ENCODE measurements around the gene MRPL46.

MRPL46 gene

DNA sequence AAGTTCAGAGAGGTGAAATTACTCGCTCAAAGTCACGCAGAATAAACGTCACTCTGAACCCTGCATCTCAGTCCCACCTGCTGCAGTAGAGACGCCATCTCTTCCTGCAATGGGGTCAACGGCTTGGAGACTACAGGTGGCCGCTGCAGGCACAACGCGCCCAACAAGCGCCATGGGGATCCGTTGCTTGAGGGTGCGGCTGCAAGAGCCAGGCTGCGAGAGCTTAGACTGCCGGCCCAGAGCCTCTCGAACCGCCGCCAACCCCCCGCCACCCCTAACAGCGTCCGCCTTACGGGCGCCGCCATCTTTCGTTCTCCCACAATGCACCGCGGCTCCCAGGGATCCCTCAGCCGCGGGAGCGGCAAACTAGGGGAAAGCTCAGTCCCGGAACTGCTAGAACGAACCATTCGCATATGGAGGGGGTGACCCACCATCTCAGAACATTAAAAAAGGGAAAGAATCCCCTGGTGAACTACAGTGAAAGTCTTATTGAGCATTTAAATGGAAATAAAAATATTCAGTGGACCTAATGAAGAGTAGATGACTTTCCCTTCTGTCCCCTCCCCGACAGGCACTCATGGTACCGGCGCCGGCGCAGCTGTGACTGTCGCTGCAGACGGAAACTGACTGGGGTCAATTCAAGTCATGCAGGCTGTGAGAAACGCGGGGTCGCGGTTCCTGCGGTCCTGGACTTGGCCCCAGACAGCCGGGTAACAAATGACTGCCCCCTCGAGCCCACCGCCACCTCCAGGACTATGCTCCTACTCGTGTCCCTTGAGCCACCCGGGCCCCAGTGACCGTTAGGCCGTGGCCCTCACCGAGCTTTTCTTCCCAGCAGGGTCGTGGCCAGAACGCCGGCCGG lies at the start of gene MRPL46, which contains the start of gene MRPS11:
Gene MRPL46, minus strand, starts transcription at position 316 of the 862 bp plus-strand sequence. Its CDS starts 11 bp downstream, at position 305.
Gene MRPS11, plus strand, starts transcription at position 636 of the 862 bp plus-strand sequence. Its CDS starts 10 bp downstream, at position 646.
- DNase-seq, result peak; percentile 94

DNA sequence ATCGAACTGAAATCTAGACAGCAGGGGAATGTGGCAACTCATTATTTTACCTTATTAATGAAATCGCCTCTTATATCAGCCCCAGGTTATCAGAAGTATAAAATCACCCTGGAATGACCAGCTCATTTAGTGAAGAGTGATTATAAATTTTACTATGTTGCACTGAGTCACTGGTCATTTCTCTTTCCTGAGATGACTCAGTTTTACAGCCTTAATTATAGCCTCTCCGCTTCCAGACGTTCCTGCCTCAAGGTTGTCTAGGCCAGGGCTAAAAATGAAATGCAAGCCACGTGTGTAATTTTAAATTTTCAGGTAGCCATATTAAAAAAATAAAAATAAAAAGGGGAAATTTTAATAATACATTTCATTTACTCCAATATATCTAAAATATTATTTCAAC lies 46.0 kb upstream of the MRPL46 start:
- no peak for DNase-seq

DNA sequence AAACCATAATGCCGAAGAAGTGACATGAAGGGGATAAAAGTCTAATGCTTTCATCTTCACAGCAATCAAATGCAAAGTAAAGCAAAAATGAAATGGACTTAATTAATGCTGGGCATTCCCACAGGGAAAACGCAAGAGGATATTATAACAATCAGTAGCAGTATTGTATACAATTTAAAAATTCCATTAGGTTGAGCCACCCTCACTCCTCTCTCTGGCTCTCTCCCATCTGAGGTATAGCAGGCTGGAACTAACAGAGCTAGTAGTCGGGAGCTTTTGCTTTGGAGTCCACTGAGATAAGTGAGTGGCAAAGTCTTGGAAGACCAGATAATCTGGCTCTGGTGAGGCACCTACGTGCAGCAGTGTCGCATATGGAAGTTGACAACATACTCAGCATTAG lies 45.4 kb upstream of the MRPL46 start:
- no peak for DNase-seq

DNA sequence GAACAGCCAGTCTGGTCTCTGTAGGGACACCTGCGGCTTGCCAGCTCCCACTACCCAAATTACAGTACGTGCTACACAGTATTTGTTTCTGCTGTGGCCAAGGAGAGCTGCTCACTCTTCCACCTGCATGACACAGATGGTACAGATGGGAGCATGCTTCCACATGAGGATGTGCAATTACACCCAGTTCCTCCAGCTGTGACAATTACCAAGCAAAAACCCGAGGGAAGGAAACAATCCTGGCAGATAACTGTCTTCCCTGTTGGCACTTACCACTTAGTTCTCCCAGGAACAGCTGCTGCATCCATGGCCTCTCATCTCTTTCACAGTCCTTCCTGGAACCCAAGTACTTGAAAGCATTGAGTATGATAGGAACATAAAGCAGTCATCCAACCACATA lies 44.9 kb upstream of the MRPL46 start:
- no peak for DNase-seq

DNA sequence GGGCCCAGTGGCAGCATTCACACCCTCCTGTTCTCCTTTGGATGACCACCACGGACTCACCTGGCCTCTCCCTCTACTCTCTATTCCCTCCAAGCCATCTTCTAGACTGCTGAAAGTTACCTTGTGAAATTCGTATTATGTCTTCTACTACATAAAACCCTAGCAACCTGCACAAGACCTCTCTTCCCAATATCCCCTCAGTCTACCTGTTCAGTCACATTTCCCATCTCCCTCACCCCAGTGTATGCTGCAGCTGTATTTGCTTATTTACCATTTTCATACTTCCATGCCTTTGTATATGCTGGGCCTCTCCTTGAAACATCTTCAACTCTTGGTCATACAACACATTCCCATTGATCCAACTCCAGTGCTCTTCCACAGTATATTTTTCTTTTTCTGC lies 44.0 kb upstream of the MRPL46 start:
- DNase-seq, result no peak

DNA sequence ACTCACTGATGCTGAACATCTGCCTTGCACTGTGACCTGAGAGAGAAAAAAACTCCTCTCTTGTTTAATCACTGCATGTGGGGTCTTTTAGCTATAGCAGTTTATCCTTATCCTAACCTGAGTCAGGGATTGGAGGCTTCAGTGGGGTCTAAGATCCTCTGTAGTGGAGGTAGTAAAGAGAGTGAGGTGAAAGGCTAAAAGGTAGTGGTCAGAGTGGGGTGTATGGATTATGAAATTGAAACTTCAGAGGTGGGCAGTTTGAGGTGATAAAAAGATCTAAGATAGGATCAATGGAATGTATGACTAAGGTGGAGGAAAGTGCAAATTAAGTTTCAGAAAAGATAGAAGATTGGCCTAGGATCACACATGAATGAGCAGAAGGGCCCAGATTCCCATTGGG lies 42.8 kb upstream of the MRPL46 start:
- no peak for DNase-seq

DNA sequence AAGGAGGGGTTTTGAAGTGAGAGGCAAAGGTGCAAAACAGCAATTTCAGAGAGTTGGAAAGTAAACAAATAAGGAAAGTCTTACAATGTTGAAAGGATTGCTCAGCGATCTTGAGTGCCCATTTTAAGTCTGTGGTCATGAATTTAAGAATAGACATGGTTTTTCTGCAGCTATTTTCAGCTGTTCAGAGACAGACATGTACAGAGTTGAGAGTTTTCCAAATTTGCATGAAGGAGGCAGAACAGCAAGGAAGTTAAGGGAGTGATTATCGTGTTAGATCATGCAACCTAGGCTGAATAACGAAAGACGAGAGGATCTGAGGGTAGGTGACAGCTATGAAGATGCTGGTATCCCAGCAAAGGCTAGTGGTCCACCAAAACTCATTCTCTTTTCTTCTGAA lies 42.1 kb upstream of the MRPL46 start:
- DNase-seq, result no peak

DNA sequence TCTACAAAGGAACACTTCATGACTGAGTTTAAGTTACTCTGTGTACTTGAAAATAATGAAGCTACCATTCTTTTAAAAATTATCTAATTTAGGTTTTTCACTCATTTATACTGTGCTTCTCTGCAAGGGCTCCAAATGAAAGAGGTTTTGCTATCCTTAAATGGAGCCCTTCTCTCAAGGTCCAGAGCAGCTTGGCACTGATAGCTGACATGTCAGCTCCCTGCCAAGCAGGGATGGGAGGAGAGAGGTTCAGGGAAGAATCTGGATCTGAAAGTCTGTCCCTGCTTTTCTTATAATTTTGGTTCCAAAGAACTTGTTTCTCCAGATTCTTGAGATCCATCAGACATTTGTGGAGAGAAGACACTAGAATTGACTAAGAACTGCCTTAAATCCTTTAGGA lies 39.4 kb upstream of the MRPL46 start:
- DNase-seq, result no peak

DNA sequence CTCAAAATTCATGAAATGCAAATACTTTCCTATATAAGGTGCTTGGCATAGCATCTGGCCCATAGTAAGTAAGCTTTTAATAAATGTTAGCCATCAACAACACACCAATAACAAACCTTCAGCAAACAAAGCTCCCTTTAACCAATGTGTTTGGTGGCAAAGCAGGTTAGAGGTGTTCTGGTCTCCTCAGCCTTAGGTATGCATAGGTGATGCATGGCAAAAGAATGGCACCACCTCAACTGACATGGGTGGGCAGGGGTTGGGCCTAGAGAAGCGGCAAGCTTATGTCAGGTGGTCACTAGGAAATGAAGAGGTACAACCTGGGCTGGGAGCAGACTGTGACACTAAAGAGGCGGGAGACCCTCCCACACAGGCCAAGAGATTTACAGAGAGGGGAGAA lies 38.5 kb upstream of the MRPL46 start:
- DNase-seq, result no peak

DNA sequence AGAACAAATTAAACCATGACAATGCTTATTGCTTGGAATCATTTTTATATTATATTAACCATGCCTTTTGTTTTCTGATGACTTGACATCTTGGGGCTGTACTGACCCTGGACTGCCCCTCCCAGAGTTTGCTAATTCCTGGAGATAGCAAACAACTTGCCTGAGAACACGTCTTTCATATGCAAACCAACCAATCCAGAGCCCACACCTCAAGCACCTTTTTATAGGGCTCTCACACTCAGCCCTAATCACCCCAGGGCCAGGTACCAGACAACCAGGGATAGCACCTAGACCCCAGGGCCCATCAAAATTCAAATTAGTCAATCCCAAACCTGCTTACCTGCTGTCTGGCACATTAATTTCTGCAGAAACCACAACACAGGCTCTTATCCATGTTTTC lies 37.3 kb upstream of the MRPL46 start:
- no peak for DNase-seq

DNA sequence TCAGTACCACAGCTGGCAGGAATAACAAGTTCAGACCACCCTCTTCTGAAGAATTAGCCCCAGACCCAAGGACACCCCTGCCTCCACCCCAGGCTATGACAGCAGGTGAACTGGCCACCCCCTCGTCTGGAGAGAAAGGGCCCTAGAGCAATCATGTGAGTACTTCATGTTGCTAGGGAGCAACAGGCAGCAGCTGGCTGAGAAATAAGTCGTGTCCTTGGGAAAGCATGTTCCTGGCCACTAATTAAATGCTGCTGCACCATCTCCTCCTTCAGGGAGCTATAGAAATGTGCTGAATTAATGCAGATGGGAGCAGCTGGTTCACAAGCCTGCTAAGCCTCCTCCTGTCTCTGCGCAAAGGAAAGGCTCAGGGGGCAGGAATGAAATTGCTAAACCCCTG lies 31.8 kb upstream of the MRPL46 start:
- no peak for DNase-seq

DNA sequence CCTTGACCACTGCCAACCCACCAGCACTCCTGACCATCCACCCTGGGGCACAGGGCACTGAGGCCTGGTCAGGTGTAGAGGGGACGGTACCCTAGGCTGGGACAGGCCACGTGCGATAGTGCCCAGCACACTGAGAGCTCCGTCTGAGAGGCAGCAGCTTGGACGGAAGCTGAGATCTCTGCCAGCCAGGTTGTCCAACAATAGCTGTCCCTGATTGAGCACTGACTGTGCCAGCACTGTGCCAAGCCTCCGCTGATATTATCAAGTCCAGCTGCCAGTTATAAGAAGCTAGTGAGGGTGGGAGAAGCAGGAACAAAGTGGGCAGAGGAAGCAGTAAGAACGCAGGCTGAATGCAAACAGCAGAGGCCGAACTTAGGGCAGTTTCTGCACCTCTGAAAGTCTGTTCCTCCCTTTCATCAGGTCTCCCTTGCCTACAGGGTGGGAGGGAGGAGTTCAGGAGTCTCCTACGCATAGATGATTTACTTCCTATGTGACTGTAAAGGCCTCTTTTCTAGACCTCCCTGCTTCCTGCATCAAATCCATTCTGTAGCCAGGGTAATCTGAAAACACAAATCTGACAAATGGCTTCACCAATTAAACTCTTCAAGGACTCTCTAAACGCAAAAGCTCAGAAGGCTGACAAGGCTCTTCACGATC lies 30.0 kb upstream of the MRPL46 start:
- no peak for DNase-seq

DNA sequence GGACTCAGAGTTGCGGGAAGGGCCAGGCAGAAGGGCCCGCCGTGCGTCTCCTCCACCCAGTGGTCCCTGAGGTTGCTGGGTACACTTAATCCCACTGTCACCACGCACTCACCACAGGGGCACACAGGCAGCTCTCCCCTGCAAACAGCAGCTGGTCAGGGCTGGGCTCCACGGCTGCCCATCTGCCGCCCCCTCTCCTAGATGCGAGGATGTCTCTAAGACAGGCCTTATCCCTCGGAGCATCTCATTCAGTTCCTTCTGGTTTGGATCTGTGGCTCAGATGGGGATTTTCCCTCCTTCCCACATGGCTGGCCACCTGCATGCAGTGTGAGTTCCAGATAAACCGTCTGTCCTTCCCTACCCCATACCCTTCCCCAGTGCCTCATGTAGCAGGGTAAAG lies 26.7 kb upstream of the MRPL46 start:
- DNase-seq, result no peak

DNA sequence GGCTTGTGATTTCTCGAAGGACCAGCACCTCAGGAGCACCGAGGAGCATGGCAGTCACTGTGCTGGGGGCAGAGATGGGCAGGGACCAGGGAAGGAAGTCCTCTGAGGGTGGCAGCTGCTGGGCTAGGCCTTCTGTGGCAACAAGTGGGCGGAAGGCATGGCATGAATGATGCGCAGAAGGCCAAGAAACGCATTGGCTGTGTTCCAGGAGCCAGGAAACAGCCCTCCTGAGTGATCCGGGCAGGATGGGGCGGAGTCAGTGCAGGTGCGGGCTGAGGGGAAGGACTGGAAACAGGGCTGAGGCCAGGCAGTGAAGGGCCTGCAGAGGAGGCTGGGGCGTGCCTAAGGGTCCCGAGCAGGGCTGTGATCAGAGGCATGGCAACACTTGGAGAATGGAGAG lies 24.0 kb upstream of the MRPL46 start:
- no peak for DNase-seq

DNA sequence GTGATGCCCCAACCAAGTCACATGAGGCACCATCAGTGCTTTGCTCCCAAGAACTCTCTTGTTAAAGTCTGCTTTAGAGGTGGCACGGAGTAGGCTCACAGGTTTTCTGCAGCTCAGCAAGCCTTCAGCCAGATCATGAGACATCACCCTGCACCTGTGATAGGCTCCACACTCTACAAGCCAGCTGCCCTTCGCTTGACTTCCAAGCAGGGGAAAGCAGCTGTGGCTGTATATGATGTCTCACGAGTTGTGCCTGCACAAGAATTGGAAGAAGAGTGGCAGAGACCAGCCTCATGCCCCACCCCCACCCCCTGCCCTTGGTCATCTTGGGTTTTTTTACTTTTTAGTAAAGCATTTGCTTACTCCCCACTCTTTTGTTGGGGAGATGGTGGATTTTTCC lies 22.8 kb upstream of the MRPL46 start:
- no peak for DNase-seq

DNA sequence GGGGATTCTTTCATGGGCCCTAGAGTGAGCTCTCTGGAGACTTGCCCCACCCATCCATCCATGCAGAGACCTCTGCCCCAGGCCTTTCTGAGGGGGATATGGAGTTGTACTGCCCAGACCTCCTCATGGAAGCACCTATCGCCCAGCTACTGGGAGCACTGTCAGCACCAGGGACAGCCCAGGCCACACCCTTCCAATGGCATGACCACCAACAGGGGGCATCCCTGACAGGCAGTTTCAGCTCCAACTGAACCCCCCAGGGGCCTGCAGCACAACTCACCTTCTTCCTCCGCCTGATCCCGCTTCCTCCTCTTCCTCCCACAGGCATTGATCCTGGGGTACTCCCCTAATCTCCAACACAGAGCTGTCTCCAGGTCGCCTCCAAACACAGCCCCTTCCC lies 22.1 kb upstream of the MRPL46 start:
- no peak for DNase-seq

DNA sequence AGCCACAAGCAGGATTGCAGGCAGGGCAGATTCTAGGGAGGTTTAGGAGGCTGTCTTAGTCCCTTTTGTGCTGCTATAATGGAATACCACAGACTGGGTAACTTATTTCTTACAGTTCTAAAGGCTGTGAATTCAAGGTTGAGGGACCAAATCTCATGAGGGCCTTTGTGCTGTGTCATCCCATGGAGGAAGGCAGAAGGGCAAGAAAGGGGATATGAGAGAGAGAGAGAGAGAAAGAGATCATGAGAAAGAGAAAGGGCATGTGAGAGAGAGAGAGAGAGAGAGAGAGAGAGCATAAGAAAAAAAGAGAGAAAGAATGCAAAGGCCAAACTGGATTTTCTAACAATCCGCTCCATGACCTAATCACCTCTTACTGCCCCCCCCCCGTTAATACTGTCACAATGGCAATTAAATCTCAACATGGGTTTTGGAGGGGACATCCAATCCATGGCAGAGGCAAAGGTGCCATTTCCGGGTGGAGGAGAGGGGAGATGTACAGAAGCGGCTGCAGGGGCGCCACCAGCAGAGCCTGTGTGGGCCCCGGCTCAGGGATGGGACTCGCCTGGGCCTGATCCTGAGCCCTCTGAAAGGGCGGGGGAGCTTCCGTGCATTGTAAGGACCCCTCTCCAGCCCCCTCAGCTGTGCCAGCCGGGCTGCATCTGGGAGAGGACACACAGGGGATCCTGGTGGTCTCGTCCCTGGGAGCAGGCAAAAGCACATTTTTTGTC lies 20.8 kb upstream of the MRPL46 start:
- DNase-seq, result no peak

DNA sequence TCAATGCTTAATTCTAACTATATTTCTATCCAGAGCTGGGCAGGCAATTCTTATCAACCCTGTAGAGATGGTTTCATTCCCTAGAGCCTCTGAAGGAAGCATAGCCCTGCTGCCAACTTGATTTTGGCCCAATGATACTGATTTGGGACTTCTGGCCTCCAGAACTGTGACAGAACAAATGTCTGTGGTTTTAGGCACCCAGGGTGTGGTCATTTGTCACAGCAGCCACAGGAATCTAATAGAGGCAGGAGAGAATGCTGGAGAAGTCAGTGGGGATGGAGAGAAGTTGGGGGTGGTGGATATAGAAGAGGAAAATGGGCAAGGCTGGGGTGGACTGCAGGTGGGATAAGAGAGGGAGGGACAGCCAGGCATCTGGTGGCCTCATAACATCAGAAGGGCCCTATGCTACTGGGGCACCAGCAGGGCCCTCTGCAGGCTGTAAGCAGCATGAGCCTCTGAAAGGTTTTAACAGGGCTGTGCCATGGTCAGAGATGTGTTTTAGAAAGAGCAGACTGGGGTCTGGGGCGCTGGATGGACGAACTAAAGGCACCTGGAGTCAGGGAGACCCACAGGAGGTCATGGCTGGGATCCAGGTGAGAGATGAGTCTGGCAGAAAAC lies 20.1 kb upstream of the MRPL46 start:
- DNase-seq, result no peak

DNA sequence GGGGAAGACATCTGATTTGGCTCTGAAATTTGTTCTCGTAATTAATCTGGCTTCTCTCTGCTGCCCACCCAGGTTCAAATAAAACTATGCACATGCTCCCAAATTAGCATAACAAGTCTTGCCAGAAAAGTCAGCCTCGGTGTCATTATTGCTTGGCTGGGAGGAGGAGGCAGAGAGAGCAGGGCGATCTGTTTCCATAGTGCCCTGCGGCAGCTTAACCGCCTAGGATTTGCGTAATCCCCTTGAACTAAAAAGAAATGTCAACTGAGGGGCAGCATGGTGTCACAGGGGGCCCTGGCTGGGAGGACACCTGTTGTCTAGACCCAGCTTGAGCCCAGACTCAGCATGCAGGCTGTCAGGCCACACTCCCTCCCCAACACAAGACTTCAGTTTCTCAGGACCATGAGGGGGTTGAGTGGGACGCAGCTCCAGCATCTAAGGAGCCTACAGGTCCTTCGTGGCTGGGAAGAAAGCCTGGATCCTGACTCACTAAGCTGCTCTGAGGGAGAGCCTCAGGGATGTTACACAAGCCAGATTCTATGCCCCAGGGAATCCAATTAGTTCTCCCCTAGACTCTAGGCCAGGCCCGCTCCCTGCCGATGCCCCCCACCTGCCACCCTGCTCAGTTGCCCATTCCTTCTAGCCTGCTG lies 17.6 kb upstream of the MRPL46 start:
- DNase-seq, result peak; percentile 47

DNA sequence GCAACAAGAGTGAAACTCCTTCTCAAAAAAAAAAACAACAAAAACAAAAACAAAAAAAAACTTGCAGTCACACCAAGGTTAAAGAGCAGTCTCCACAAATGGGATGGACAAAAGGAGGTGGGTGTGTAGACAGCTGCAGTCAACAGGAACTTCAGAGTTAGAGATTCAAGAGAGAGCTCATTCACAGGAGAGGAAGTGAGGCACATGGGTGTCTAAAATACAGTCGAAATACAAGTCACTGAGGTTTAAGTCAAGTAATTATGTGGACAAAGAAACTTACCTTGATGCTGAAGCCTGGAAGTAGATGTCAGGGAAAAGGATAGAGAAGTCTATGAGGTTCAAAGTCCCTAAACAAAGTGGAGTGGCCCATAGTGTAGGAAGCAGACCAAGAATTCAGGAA lies 15.1 kb upstream of the MRPL46 start:
- DNase-seq, result no peak

DNA sequence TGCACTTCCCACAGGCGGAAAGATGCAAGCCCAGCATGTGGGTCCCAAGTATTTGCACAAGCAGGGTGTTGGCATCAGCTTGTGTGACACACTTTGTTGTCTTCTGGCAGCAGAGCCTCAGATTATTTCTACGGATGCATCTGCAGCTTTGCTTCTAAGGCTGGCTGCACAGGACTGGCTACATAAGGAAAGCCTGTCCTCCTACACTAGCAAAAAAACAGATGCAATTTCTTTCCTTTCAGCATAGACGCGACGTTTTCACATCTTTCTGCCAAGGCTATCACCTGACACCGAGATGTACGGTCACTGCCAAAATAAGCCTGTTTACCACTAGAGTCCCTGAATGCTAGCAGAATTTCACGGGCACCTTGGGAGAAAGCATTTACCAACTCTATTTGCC lies 13.8 kb upstream of the MRPL46 start:
- DNase-seq, result no peak

DNA sequence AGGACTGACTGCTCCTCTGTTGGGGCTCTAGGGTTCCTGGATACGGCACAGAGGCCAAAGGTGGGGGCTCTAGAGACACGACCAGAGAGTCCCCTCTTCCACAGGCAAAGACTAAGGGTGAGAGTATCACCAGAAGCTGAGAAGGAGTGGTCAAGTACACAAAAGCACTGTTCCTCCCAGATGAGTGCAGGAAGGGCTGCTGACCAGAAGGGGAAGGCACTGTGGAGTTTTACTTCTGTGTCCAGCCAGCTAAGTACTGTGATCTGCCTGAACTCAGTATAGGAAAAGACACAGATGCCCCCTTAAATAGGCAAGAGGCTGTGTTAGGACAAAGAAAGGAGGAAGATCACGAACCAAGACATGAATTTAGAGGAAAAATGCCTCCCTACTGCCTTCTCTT lies 12.0 kb upstream of the MRPL46 start:
- no peak for DNase-seq

DNA sequence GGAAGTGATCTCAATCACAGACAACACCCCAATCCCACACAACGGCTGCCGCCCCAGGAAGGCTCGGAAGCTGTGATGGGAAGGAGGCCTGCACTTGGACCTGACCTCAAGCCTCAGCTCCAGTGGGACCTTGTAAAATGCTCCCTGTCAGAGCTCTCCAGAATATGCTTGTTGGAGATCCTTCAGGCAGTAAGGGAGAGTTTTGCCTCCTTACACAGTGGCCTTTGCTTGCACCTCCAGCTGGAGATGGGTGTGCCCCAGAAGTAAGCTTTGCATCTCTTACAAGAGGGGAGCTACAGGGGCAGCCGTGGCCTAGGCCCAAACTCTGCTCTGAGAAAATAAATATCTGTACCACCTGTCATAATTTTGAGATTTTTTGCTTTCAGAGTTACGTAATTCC lies 10.7 kb upstream of the MRPL46 start:
- DNase-seq, result no peak
